AG09309 (cell line): ENCODE measurements around the gene ZC3H13.

Source experiments
- DNase-seq: peaks from one replicate; pipeline ENCODE4 v3.0.0-alpha.2; 2010; ENCODE audit warnings: low read depth
- H3K4me3 ChIP-seq: 2 replicates; pipeline ENCODE4 v1.5.1; 2011; ENCODE audit warnings: mild to moderate bottlenecking, low read depth, low read length, moderate library complexity; ENCODE audit not compliant: control insufficient read depth
- TF ChIP-seq, protein P1 (sequence below): IDR thresholded peaks from 2 replicates; pipeline ENCODE4 v1.5.1; 2011; ENCODE audit warnings: mild to moderate bottlenecking, low read depth, low read length, inconsistent platforms; ENCODE audit not compliant: insufficient read depth, control insufficient read depth; ENCODE audit errors: missing control alignments

Gene ZC3H13

DNA sequence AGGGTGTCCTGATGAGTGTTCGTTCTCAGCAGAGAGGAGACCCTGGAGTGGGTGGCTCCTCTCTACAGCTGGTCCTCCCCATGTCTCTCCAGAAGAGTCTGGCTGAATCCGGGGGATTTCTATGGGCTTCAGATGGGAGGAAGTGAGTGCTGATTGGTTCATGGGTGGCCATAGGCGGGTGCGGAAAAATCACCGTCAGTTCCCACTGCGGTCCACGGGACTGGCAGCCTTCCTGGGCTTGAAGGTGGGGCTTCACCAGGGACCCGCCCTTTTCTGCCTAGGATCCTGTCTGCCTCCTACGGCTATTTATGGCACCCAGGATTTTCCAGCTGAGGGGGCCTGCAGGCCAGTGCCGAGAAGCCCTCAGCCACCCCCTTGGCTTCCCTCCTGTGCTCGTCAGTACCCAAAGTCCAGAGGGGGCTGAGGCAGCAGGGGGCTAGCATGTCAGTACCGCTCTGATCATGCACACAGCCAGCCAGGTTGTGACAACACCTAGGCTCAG lies 33.9 kb upstream of the ZC3H13 start:
- TF ChIP-seq, protein P1, sequence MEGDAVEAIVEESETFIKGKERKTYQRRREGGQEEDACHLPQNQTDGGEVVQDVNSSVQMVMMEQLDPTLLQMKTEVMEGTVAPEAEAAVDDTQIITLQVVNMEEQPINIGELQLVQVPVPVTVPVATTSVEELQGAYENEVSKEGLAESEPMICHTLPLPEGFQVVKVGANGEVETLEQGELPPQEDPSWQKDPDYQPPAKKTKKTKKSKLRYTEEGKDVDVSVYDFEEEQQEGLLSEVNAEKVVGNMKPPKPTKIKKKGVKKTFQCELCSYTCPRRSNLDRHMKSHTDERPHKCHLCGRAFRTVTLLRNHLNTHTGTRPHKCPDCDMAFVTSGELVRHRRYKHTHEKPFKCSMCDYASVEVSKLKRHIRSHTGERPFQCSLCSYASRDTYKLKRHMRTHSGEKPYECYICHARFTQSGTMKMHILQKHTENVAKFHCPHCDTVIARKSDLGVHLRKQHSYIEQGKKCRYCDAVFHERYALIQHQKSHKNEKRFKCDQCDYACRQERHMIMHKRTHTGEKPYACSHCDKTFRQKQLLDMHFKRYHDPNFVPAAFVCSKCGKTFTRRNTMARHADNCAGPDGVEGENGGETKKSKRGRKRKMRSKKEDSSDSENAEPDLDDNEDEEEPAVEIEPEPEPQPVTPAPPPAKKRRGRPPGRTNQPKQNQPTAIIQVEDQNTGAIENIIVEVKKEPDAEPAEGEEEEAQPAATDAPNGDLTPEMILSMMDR: no peak
- no peak for DNase-seq
- H3K4me3 ChIP-seq: no peak overlapping the region

DNA sequence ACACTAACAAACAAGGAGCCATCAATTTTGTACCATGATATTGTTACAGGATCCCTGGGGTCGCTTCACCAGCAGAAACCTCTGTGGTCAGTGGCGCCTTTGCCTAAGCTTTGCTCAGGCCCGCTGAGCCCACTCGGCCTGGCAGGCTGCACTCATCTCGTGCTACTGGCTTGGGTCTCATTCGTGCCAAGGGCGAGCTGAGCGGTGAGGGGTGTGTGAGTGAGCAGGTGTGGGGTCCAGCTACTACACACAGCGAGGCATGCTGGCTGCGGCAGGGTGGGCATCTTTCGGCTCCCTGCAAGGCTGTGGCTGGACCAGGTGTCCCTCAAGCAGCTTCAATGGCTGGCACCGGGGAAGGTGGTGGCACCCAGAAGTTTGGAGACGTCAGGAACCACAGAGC lies 33.2 kb upstream of the ZC3H13 start:
- H3K4me3 ChIP-seq: no peak overlapping the region
- TF ChIP-seq, protein P1: no peak
- no peak for DNase-seq

DNA sequence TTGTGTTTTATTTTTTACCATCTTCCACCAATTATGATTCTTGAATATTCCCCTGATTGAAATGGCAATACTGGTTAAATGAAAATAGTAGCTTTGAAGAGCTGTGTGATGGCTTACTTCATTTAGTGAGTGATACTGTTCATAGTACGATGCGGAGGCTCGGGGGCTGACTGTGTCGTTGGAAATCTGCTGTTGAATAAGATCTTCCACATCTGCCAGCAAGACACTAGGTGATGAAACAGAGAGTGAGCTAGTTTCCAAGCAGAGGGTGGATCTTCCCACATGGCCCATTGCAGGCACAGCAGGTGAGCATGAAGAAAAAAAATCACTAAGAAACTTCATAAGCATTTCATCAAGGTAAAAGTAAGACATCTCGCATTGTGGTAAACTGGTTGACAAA lies 29.8 kb upstream of the ZC3H13 start:
- DNase-seq: no peak
- TF ChIP-seq, protein P1: no peak
- H3K4me3 ChIP-seq: no peak overlapping the region

DNA sequence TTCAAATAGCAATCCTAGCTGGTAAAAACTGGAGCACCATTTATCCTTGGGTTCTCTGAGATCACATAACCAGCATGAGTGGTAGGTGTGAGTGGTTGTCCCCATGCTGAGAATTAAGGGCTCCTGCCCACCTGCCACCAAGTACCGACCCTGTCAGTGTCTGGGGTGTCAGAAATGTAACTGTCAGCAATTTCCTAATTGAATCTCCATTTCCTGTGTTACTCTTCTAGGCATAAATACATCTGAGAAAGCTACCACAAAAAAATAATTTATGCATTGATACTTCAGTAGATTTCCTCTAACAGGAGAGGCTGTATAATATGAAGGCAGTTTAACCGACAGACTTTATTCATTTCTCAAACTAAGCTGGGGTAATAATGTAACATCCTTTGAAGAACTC lies 27.2 kb upstream of the ZC3H13 start:
- no peak overlapping the region for H3K4me3 ChIP-seq
- DNase-seq: no peak
- TF ChIP-seq, protein P1: no peak

DNA sequence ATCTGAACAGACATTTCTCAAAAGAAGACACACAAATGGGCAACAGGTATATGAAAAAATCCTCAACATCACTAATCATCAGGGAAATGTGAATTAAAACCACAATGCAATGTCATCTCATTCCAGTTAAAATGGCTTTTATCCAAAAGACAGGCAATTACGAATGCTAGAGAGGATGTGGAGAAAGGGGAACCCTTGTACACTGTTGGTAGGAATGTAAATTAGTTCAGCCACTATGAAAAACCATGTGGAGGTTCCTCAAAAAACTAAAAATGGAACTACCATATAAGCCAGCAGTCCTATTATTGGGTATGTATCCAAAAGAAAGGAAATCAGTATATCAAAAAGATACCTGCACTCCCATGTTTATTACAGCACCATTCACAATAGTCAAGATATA lies 24.7 kb upstream of the ZC3H13 start:
- TF ChIP-seq, protein P1: no peak
- no peak overlapping the region for H3K4me3 ChIP-seq
- no peak for DNase-seq

DNA sequence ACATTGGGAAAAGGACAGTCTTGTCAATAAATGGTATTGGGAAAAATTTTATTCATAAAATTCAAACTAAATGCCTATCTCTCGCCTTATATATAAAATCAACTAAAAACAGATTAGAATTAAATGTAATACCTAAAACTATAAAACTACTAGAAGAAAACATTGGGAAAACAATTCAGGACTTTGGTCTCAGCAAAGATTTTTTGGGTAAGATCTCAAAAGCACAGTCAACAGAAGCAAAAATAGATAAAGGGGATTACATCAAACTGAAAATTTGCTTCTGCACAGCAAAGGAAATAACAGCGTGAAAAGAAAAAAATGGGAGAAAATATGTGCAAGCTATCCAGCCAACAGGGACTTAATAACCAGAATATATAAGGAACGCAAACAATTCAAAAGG lies 24.3 kb upstream of the ZC3H13 start:
- no peak overlapping the region for H3K4me3 ChIP-seq
- TF ChIP-seq, protein P1: no peak
- DNase-seq: no peak

DNA sequence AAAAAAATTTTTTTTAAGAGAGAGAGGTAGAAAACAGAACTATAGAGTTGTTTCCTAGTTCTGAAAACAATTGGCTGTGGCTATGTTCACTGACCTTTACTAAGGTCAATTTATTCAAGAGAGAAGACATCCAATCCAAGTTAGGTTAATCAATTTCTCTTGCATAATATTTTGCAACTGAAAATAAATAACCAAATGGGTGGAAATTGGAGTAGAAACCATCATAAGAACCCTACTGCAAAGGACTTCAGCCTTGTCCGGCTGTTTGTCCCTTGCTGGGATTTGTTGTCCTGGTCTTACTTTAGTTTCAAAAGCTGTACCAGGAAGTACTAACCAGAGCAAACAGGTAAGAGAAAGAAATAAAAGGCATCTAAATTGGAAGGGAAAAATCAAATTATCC lies 23.3 kb upstream of the ZC3H13 start:
- TF ChIP-seq, protein P1: no peak
- DNase-seq: no peak
- H3K4me3 ChIP-seq: no peak overlapping the region
